ENCODE results near the gene TBC1D2B.

The TBC1D2B gene

GRCh38 chr15:78037779-78038305 is 39.7 kb downstream of the TBC1D2B start:
- in situ Hi-C loops (cut with MboI; ENCODE audit: low sequenced_read_pairs), result no loop called here

GRCh38 chr15:78037328-78037727 is 40.2 kb downstream of the TBC1D2B start:
- in situ Hi-C loops (cut with MboI; ENCODE audit: low sequenced_read_pairs), result no loop called here

- in situ Hi-C loops (cut with MboI; ENCODE audit: low sequenced_read_pairs), result no loop called here
Observed at GRCh38 chr15:78035861-78036476, 41.5 kb downstream of the TBC1D2B start.

GRCh38 chr15:78035321-78035751 is 42.2 kb downstream of the TBC1D2B start:
- in situ Hi-C loops (cut with MboI; ENCODE audit: low sequenced_read_pairs), result no loop called here

DNA sequence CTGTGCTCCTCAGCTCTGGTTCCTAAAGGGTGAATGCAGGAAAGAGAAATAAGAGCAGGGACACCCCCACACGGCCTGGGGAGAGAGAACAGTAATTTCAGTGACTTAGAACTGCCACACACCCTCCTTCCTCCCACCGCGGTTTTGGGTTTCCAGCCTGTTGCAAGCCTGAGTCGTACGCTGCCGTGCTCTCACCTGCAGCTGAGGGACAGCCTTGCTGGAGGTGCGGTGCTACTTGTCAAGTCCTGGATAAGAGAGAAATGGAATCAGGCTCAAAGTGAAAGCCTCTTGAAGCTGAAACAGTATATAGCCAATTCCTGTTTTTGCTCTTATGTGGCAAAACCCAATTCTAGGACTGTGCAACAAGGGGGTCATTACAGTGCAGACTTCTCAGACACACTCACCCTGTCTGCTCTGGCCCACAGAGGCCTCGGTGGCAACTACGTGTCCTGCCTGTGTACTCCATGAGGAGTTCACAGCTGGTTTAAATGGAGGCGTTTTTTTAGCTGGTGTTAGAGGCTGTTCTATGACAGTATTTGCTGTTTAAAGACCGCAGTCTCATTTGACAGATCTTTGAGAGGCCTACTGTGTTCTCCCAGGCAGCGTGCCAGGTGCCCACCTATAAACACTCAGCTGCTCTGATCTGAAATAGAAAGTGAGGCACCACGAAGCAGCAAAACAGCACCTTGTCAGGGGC is 42.9 kb downstream of the TBC1D2B start:
- in situ Hi-C loops (cut with MboI; ENCODE audit: low sequenced_read_pairs), result no loop called here

DNA sequence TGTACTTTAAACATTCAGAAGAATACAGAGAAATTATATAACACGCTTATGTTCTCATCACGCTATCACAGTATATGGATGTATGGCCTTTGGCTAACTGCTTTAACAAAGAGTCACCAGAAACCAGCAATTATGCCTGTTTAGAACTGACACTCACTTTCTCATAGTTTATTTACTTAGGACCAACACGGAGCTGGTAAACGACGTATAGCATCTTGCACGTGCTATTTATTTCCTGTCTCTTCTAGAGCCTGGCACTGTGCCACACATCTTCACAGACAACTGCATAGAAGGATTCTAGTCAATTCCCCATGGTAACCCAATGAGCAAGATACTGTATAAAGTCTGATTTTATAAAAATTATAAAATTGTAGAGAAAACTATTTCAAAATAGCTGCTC is 43.6 kb downstream of the TBC1D2B start:
- in situ Hi-C loops (cut with MboI; ENCODE audit: low sequenced_read_pairs), result no loop called here

- in situ Hi-C loops (cut with MboI; ENCODE audit: low sequenced_read_pairs), result no loop called here
Observed at GRCh38 chr15:78032671-78033070, 44.8 kb downstream of the TBC1D2B start.

- in situ Hi-C loops (cut with MboI; ENCODE audit: low sequenced_read_pairs), result no loop called here
Observed at GRCh38 chr15:78024883-78025282, 52.6 kb downstream of the TBC1D2B start.

DNA sequence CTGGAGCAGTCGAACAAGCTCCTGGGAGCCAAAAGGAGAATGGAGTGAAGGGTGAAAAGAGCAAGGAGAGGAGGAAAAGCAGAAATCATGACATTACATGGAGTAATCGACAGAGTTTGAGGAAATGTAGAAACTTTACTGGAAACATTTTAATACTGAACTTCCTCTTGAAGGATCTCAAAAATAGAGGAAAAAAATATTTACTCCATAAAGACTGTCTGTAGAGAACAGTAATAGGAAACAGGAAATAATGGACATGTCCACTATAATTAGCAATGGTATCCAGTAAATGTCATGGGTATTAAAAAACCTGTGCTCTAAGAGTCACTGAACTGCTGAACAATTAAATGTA is 53.0 kb downstream of the TBC1D2B start:
- in situ Hi-C loops (cut with MboI; ENCODE audit: low sequenced_read_pairs), result no loop called here

DNA sequence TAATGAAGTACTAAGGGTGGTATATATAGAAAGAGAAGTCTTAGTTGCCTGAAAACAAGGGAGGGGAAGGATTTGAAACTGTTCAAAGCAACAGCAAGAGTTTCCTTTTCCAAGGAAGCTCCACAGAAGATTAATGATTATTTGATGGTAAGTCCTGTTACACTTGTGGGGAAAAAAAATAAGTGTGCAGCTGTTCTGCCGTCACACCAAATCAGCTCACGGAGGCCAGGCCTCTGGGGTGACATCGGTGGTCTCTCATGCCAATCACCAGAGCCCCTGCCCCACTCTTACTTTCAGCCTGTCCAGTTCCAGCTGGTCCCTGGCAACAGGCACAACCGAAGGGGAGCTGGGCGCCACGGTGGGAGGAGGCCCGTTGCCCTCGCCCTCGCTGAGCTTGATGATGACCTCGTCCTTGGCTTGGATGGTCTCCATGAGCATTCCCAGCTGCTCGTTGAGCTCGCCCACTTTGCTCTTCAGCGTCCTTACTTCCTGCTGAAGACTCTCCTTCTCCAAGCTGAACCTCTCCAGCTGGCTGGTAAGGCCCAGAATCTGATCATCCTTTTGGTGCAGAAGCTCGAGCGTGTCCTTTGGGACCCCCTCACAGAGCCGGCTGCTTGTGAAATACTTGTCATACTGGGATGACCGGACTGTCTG is 53.5 kb downstream of the TBC1D2B start:
- in situ Hi-C loops (cut with MboI; ENCODE audit: low sequenced_read_pairs), result no loop called here

DNA sequence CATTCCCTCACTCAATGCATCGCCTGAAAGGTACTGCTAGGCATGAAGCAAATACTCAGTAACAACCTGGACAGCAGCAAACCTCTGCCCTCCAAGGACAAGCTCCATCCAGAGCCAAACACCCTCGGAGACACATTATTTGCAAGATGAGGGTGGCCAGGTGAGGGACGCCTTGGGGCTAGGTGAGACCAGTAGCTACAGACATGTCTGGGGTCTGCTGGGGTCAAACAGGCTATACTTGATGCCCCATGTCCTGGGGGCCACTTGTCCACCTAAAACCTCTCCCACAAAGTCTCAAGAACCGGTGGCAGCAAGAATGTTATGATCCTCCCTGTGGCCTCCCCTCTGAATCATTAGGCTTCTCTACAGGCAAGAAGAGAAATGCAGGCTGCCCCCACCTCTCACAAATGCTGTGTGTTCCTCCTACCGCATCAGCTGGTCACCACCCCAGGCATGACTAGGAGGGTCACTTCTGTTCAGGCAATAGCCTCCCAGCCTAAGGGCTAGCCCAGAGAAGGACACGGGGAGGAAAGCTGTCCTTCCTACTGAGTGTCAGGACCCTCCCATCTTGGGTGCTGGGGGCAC is 54.3 kb downstream of the TBC1D2B start:
- in situ Hi-C loops (cut with MboI; ENCODE audit: low sequenced_read_pairs), result no loop called here

DNA sequence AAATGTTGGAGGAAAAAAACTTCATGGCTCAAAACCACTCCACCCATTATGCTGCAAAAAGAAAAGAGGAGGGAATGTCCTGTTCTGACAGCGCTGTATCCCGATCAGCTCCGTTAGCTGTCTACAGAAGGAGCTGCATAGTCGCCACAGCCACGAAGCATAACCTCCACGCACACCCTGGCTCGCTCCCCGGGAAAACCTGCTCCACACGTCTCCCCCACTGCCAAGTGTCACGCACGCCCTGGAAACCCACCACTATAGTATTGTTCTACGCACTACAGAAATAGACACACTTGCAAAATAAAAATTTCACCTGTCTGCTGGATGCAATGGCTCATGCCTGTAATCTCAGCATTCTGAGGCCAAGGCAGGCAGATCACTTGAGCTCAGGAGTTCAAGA is 55.8 kb downstream of the TBC1D2B start:
- in situ Hi-C loops (cut with MboI; ENCODE audit: low sequenced_read_pairs), result no loop called here

DNA sequence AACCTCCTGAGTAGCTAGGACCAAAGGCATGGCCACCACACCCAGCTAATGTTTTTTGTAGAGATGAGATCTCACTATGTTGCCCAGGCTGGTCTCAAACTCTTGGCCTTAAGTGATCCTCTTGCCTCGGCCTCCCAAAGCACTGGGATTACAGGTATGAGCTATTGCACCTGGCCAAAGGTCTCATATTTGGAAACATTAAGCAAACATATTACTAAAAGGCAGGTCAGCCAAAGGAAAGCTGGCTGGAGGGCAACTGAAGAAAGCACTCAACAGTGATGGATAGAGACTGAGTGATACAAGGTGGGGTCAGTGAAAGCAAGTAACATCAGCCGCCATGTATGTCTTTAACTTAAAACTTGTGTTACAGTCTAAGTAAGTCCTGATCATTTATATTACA is 57.5 kb downstream of the TBC1D2B start:
- in situ Hi-C loops (cut with MboI; ENCODE audit: low sequenced_read_pairs), result no loop called here

DNA sequence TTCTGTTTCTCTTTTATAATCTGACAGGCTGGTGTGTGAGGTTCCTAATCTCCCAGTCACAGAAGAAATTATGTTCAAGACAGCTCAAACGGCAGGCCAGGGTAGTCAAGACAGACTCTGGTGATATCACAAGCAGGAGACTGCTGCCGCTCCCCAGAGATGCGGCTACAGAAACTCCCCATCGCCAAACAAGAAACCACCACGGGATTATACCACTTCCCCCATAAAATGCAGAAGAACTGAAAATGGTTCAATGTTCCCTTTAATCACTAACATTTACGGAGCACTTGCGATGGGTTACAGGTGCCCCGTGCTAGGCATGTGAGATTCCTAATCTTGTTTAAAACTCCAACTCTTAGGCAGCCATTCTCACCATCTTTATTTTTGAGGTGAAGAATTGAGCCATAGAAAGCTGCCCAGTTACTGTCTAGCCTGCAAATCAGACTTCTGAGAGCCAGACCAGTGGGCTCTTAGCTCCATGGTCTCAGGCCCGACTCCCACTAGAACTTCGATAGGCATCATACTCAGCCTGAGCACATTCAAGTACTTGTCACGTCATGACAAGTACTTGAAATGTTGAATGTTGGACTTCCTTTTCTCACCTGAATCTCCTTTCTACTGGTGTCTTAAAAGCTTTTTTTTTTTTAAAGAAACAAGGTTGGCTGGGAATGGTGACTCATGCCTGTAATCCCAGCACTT is 58.4 kb downstream of the TBC1D2B start:
- in situ Hi-C loops (cut with MboI; ENCODE audit: low sequenced_read_pairs), result no loop called here

- in situ Hi-C loops (cut with MboI; ENCODE audit: low sequenced_read_pairs), result no loop called here
Observed at GRCh38 chr15:78018445-78018844, 59.1 kb downstream of the TBC1D2B start.

GRCh38 chr15:78016860-78017259 is 60.7 kb downstream of the TBC1D2B start:
- in situ Hi-C loops (cut with MboI; ENCODE audit: low sequenced_read_pairs), result no loop called here

DNA sequence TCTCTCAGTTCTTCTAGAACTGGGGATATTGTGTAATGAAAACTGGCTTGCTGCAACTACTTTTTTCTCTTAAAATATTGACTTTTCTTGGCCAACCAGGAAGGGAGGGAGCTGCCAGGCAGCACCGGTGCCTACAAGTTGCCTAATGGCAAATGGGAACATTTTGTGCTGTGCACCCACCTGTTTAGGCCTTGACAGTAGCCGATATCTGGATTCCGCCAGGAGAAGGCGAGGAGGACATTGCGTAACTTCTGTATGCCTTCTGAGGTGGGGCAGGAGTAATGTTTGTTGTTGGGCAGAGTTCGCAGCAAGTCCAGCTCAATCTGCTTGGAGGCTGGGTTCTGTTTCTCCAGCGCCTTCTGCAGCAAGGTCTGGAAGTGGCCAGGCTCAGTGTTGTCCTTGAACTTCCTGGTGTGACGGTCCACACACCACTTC is 64.9 kb downstream of the TBC1D2B start:
- in situ Hi-C loops (cut with MboI; ENCODE audit: low sequenced_read_pairs), result no loop called here

DNA sequence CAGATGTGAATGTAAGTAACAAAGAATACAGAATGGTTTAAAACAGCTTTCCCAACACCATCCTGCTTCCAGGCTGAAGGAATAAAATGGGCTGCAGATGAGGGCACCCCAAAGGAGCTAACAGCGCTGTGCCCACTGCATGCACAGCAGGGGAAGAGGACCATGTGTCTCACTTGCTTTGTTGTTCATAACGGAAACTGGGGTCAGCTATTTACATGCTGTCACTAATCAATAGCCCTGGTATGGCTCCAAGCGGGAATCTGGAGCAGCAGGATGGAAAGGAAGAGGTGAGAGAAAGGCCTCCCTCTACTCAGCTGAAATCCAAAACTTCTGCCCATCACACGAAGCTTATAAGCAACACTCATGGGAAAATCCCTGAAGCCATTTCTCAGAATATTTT is 67.4 kb downstream of the TBC1D2B start:
- in situ Hi-C loops (cut with MboI; ENCODE audit: low sequenced_read_pairs), result no loop called here

- in situ Hi-C loops (cut with MboI; ENCODE audit: low sequenced_read_pairs), result no loop called here
Observed at GRCh38 chr15:78007964-78008886, 69.3 kb downstream of the TBC1D2B start.

Data from HL-60/S4 treated with retinoic acid at 250 ng/mL for 4 days and 3 days (cell line).